Astrocyte (in vitro differentiated cells and primary cell): ENCODE results near the gene BHLHA9.

ENCODE experiments used
- CTCF ChIP-seq: IDR thresholded peaks from 2 replicates; pipeline ENCODE4 v1.5.1; 2011; ENCODE audit warnings: low read depth, mild to moderate bottlenecking, inconsistent platforms, low read length, moderate library complexity; ENCODE audit not compliant: insufficient read depth
- EZH2 ChIP-seq: IDR thresholded peaks from 2 replicates; pipeline ENCODE4 v1.6.1; 2012; ENCODE audit warnings: mild to moderate bottlenecking, low read length, inconsistent platforms; ENCODE audit not compliant: insufficient read depth

GRCh38 chr17:1260770-1261161, 9.5 kb upstream of the BHLHA9 start:
- TF ChIP-seq CTCF (no peak), EZH2 (no peak)
